NT2/D1 (cell line): ENCODE results near the gene NAALADL2.
"Not testable (repeated sequence)": the region's sequence is repeated elsewhere in the genome, so short reads cannot be mapped to it uniquely, and the experiment has no call there.

ENCODE experiments used
- DNase-seq: peaks from one replicate; pipeline ENCODE4 v3.0.0-alpha.2; 2011; ENCODE audit warnings: low read depth, low spot score
- H3K27me3 ChIP-seq: 2 replicates; pipeline ENCODE4 v1.6.0; 2011; ENCODE audit warnings: mild to moderate bottlenecking; ENCODE audit not compliant: insufficient read length, insufficient read depth
- H3K36me3 ChIP-seq: 2 replicates; pipeline ENCODE4 v1.6.1; 2011; ENCODE audit warnings: mild to moderate bottlenecking, low read length, mixed read lengths; ENCODE audit not compliant: insufficient read depth, insufficient read length
- H3K4me1 ChIP-seq: 2 replicates; pipeline ENCODE4 v1.5.1; 2011; ENCODE audit not compliant: insufficient read depth, insufficient read length
- H3K4me3 ChIP-seq: 2 replicates; pipeline ENCODE4 v1.5.1; 2011; ENCODE audit warnings: low read depth; ENCODE audit not compliant: insufficient read length
- H3K9ac ChIP-seq: 2 replicates; pipeline ENCODE4 v1.6.0; 2011; ENCODE audit warnings: low read depth; ENCODE audit not compliant: insufficient read length
- H3K9me3 ChIP-seq: 2 replicates; pipeline ENCODE4 v1.5.1; 2011; ENCODE audit warnings: mild to moderate bottlenecking, low read length; ENCODE audit not compliant: insufficient read depth
- SUZ12 ChIP-seq: IDR thresholded peaks from 2 replicates; pipeline ENCODE4 v1.6.1; 2011; ENCODE audit not compliant: insufficient read length, insufficient read depth; ENCODE audit errors: extremely low read depth
- YY1 ChIP-seq: IDR thresholded peaks from 2 replicates; pipeline ENCODE4 v1.6.1; 2011; ENCODE audit not compliant: insufficient read length, insufficient read depth
- ZNF274 ChIP-seq: IDR thresholded peaks from 2 replicates; pipeline ENCODE4 v1.6.1; 2011; ENCODE audit warnings: mild to moderate bottlenecking, low read depth, low read length

Gene NAALADL2

DNA sequence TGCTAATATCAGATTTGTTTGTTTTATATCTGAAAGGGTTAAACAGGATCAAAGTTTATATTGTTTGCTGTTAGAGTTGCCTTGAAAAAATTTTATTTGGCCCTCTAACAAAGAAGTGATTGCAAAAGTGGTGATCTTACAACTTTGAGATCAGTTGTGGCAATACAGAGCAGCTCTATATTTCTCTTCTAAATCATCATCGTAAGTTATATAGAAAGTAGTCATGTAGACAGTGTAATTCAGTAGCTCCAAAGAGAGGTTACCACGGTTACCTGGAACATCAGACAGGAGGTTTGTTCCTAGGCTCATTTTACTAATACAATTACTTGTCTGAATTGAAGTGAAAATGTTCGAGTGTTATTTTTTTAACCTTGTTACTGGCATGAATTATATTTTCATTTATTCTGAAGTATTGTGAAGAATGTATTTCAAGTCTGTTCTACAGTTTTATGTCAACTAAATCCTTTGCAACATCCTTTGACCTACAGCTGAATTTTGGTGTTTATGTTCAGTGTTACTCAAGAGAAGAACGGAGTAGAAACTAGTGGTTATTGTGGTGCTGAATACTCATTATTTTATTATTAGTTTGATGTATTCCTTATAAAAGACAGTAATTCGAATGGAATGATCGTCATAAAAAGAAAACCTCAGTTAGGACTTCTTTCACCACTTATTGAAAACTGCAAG, 214.2 kb downstream of the NAALADL2 start:
- Histone ChIP-seq H3K27me3 (no peaks in the 10 kb centered on the region), H3K4me3 (no peak overlapping the region), H3K9me3 (no peaks in the 10 kb centered on the region), H3K36me3 (no peaks in the 10 kb centered on the region), H3K9ac (no peak overlapping the region), H3K4me1 (no peaks in the 10 kb centered on the region)
- DNase-seq, result no peak
- TF ChIP-seq YY1, result no peak
- TF ChIP-seq ZNF274, result no peak
- TF ChIP-seq SUZ12, result no peak

GRCh38 chr3:175075269-175075668, 216.1 kb downstream of the NAALADL2 start:
- Histone ChIP-seq H3K4me3 (no peak overlapping the region), H3K36me3 (no peaks in the 10 kb centered on the region), H3K27me3 (no peaks in the 10 kb centered on the region), H3K9ac (no peak overlapping the region), H3K4me1 (no peaks in the 10 kb centered on the region), H3K9me3 (no peaks in the 10 kb centered on the region)
- TF ChIP-seq SUZ12 (no peak), ZNF274 (no peak), YY1 (no peak)
- no peak for DNase-seq

DNA sequence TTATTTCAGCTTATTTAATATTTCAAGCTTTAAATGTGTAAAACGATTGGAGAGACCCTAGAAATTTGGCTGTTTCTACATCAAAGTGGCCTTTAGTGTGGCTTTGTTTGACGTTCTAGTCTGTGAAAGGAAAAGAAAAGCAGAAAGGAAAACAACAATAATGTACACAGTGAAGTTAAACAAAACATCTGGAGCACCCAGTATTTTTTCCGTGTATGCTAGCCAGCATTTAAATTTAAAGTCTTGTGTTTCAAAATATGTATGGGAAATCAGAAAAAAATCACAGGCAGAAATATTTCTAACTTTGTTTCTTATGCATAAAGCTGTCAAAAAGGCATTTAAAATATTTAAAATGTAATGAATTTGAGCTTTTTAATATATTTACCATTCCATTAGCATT, 218.1 kb downstream of the NAALADL2 start:
- no peak for DNase-seq
- H3K4me3 ChIP-seq, result no peak overlapping the region
- TF ChIP-seq YY1 (no peak), ZNF274 (no peak), SUZ12 (no peak)
- H3K9me3 ChIP-seq, result no peaks in the 10 kb centered on the region
- H3K27me3 ChIP-seq, result no peaks in the 10 kb centered on the region
- no peaks in the 10 kb centered on the region for H3K36me3 ChIP-seq
- H3K9ac ChIP-seq, result no peak overlapping the region
- no peaks in the 10 kb centered on the region for H3K4me1 ChIP-seq

GRCh38 chr3:175082631-175083030, 223.5 kb downstream of the NAALADL2 start:
- H3K9ac ChIP-seq, result no peak overlapping the region
- H3K27me3 ChIP-seq, result no peaks in the 10 kb centered on the region
- H3K36me3 ChIP-seq, result no peaks in the 10 kb centered on the region
- no peak for DNase-seq
- H3K9me3 ChIP-seq, result no peaks in the 10 kb centered on the region
- TF ChIP-seq YY1, result no peak
- H3K4me3 ChIP-seq, result no peak overlapping the region
- H3K4me1 ChIP-seq, result no peaks in the 10 kb centered on the region

- H3K9me3 ChIP-seq, DNase-seq, H3K4me1 ChIP-seq, H3K36me3 ChIP-seq, H3K27me3 ChIP-seq, H3K9ac ChIP-seq, H3K4me3 ChIP-seq: not testable (repeated sequence)
Observed at GRCh38 chr3:175087128-175087527, 228.0 kb downstream of the NAALADL2 start.

GRCh38 chr3:175088766-175089380, 229.7 kb downstream of the NAALADL2 start:
- no peaks in the 10 kb centered on the region for H3K4me1 ChIP-seq
- no peak for DNase-seq
- H3K9ac ChIP-seq, result no peak overlapping the region
- TF ChIP-seq YY1, result no peak
- no peaks in the 10 kb centered on the region for H3K36me3 ChIP-seq
- no peaks in the 10 kb centered on the region for H3K9me3 ChIP-seq
- H3K27me3 ChIP-seq, result no peaks in the 10 kb centered on the region
- no peak overlapping the region for H3K4me3 ChIP-seq

DNA sequence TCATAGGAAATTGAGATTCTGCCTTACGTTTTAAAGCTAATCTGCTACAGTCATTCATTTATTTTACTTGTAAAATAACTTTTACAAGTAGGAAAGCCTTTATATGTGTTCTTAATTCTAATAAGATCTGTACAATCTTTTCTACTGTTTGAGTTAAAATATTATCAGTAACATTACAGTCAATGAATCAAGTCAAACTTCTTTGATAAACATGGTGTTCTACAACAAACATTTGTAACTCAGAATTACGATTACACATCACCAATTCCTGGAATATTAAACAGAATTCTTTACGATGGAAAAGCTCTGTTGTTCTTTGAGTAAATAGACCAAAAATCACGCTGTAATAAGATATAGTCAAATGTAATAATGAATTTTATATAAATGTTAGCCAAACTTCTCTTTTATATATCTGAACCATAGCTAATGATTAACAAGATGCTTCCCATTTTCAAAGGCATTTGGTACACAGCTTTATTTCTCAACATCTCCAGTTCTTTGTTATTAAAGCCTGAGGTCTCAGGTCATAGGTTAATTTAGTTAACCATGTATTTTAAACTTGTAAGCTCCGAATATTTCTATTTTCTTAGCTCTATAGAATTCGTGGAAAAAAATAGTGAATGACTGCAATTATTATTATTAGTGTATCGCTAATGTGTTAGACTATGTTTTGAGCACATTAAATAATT, 232.4 kb downstream of the NAALADL2 start:
- no peaks in the 10 kb centered on the region for H3K36me3 ChIP-seq
- no peaks in the 10 kb centered on the region for H3K4me1 ChIP-seq
- no peak for DNase-seq
- no peak overlapping the region for H3K9ac ChIP-seq
- no peak overlapping the region for H3K4me3 ChIP-seq
- TF ChIP-seq ZNF274 (no peak), YY1 (no peak), SUZ12 (no peak)
- H3K27me3 ChIP-seq, result no peaks in the 10 kb centered on the region
- H3K9me3 ChIP-seq, result no peaks in the 10 kb centered on the region
